HG03097 (cell line): ENCODE data around the gene POLQ.
"Not testable (repeated sequence)": the region's sequence is repeated elsewhere in the genome, so short reads cannot be mapped to it uniquely, and the experiment has no call there.

Experiments used
- ATAC-seq: cut with Tn5 transposase; IDR thresholded peaks from one replicate; pipeline ENCODE4 v1.9.1; 2021; ENCODE audit not compliant: unreplicated experiment, low FRiP score

The POLQ gene

DNA sequence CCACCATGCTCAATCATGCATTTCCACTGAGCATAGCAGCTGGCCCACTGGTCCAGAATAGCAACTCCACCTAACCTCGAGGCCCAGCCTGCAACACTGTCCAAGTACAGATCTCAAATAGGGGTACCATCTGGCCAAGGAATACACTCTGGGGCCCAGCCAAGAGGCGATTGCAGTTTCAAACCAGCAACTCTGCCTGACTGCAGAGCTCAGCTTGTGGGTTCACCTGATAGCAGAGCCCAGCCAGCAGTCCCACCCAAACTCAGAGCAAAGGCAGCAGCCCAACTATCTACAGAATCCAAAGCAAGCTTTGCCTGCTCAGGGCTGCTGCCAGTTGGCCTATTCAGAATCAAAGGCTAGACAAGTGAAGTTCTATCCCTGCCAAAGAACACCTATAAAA, 30.5 kb downstream of the POLQ start:
- ATAC-seq, result no peak

DNA sequence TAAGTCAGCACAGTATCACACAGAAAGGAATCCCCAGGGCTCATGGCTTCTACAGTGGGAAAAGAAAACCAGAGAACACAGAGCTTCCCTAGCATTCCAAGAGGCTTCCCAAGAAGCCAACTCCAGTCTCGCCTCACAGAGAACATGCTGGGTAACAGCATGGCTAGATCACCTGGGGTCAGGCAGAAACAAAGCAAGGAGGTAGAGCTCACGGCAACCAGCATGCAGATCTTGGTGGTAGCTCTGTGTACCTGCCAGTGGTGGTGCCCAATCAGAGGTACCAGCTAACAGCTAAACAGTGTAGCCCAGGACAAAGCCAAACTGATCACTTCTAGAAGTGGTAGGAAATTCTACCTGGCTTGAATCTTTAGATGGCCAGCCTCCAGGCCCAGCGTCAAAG, 31.3 kb downstream of the POLQ start:
- no peak for ATAC-seq

DNA sequence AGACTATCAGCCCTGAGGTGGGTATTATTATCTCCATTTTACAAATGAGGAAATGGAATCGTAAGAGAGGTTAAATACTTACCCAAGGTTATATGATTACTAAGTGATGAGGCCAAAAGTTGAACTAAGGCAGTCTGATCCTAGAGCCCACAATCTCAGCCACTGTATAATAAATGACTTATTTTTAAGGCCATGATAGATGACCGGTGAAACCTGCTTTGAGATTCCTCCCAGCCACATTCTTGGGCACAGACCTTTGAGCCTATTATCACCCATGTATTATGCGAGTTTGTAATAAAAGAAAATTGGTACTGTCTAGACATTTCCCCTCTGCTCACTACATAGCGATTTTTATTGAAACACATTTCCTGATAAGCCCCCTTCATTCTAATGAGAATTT, 37.4 kb downstream of the POLQ start:
- no peak for ATAC-seq

DNA sequence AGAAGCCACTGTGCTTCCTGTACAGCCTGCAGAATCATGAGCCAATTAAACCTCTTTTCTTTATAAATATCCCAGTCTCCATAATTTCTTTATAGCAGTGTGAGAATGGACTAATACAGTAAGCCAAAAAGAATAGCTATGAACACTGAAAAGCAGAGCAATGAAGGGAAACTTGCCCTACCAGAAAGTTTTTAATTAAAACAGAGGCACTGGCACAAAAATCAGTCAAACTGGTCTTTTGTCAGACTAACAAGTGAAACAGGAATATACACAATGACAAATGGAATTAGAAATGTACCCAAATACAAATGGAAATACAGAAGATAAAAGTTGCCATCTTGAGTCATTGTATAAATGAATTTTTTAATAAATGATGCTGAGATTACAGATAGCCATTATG, 40.5 kb downstream of the POLQ start:
- ATAC-seq, result no peak

DNA sequence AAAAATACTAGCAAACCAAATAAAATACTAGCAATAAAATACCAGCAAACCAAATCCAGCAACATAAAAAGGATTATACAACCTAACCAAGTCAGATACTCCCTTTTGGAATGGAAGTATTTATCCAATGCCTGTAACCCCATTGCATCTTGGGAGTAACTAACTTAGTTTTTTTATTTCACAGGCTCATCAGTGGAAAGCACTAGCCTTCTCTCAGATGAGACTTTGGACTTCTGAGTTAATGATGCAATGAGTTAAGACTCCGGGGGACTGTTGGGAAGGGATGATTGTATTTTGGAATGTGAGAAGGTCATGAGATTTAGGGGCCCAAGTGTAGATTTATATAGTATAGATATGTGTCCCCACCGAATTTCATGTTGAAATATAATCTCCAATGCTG, 41.2 kb downstream of the POLQ start:
- ATAC-seq, result no peak

DNA sequence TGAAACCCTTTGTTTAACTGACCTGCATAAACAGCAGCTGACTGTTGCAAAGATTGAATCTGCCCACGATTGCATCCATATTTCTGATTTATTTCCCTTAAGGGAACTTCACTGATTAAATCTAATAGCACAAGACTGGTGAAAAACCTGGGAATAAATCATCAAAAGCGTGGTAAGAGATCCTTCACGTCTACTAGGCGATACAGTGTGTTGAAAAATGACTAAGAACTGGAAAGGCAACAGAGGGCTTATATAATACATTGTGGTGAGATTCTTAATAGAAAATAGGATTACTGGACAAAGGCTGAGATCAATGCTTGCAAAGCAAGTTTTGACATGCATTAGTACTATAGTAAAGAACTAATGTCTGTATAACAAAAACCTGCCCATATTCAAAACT, 49.0 kb downstream of the POLQ start:
- ATAC-seq, result no peak

DNA sequence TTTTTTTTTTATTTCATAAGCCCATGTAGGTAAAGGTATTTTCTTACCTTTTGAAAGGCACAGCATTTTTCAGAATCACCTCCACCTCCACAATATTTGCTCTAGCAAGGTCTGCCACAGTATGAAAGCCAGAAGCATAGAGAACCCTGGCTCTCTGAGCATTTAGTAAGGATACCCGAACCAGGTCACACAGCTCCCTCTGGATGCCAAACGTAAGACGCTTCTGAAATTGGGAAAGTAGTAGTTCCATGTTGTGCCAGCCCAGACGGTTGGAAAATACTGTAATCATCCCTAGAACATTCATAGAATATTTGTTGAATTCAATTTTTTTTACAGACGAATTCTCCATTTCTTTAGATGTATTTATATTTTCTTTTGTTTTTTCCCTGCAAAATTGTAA, 52.4 kb downstream of the POLQ start:
- ATAC-seq, result no peak

DNA sequence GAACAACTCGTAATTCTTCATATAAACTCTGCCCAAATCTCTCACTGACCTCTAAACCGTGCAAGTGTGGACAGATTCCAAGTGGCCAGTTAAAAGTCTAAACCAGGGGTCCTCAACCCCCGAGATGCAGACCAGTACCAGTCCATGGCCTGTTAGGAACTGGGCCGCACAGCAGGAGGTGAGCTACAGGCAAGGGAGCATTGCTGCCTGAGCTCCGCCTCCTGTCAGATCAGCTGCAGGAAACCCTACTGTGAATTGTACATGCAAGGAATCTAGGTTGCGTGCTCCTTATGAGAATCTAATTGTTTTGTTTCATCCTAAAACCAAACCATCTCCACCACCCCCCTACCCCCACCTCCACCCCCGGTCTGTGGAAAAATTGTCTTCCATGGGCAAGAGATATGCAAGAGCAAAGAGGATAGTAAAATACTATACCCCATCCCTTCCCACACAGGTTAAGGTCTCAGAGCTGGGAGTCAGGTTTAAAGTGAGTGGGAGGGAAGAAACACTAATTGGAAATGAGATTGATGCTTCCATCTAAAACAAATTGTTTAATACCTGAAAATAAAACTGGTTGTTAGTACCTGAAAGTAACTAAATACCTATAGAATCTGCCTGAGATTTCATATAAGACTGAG, 54.0 kb downstream of the POLQ start:
- ATAC-seq, result no peak

DNA sequence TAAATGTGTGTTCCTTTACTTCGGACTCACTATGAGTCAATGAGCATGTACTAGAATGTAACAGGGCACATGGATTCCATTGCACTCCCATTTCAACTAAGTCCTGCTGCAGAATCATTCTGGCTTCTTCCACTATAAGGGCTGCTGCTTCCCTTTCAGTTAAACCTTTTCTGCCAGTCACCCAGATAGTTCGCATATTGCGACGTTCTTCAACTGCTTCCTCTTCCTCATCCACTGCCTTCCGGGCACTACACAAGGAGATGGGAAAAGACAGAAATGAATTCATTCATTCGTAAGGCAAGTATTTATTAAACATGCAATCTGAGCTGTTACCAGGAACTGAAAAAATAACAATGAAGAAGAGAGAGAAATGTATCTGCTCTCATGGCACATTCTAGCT, 55.6 kb downstream of the POLQ start:
- no peak for ATAC-seq

DNA sequence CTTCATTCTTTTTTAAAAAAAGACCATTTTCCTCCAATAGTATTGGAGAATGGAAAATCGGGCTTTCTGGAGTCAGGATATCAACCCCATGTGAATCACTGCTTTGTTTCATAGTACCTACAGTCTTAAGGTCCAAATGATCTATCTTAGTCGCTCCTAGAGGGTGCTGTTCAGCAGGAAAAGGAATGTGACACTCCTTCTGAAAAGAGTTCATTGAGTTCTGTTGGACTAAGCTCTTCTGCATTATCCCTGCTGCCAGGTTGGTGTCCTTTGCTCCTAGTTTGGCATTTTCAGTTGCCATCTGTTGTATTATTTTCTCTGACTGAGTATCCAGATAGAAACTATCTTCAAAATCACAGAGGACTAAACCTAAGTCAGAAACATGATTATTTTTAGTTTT, 57.2 kb downstream of the POLQ start:
- no peak for ATAC-seq

DNA sequence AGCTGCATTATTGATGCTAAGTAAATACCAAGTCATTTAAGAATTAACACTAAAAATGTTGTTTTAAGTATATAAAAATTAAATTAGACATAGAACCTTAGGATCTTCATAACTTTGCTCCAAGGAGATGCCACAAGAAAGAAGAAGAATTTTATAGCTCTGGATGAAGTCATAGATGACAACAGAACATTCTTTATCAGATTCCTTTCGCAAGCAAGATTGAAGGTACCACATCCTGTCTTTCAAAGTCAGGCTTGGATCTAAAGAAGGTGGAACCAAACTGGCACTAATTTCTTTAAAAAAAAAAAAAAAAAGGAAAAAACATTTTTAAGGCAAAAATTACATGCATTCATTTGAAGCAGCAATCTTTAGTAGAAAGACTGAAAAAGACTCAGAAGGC, 62.5 kb downstream of the POLQ start:
- ATAC-seq, result no peak

DNA sequence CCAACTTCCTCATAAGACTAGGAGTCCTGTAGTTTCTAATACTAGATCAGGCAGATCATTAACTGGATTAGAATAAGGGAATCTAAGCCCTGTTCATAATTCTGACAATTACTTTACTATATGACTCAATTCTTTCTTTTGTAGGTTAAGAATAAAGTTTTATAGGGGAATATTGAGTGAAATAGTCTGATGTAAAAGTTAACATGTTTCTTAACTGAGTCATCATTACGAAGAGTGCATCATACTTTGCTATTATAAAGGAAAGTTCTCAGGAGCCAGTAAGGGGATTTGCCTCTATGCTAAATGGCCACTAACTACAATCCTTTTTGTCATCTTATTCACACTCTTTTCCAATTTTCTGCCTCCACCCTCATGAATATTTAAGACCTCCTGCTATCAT, 63.1 kb downstream of the POLQ start:
- ATAC-seq, result no peak

DNA sequence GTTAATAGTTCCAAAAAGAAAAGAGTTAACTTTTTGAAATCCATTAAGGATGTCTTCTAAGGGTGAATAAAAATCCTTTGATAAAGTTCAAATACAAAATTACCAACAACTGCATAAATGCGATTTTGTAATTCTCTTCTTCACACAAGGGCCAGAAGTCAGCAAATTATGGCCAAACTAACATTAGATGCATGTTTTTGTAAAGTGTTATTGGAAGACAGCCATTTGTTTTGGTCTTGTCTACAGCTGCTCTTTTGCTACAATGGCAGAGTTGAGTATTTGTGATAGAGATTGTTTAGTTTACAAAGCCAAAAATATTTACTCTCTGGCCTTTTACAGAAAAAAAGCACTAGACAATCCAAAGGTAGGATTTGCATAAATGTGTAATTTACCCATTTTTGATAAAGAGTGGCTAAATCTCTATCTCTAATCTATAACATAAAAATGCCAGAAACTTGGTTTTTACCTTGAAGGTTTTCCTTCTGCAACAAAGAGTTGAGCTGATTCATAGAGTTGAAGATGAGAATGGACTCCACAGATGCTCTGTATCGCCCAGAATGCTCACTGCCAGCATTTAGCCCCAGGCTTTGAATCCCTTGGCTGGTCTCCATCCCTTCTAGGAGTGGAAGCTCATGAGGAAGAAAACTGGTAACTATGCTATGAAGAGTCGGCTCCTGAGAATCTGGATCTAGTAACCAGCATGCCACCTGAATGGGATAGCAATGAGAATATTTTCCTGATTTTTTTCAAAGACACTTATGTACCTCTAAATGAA, 64.5 kb downstream of the POLQ start:
- no peak for ATAC-seq

DNA sequence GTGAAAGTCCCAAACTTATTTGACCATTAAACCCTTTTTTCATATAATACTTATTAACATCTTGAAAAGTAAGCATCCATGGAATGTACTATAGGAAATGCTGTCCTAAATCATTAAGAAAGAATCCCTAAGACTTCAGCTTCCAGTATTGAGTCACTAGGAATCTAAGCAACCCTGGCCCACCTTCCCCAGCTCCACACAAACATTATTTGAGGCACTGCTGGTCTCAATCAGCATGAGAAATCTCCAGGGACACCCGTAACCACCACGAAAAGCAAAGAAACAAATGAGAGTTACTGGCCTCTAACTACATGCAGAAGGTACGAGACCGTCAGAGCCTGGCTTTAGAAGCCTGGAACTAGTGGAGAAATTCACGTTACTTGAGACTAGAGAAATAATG, 68.2 kb downstream of the POLQ start:
- no peak for ATAC-seq

DNA sequence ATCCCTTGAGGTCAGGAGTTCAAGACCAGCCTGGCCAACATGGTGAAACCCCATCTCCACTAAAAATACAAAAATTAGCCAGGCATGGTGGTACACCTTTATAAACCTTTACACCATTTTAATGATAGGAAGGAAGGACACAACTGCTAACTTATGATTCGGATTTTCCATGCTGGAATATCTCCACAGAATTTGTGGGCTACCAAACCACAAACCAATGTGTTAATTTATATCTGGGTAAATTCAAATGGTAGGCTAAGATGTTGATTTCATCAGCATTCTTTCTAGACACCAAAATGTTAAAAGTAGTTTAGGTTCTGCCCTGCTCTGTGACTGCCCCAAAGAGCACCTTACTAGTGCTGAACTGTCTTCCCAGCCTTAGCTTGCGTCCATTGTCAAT, 72.8 kb downstream of the POLQ start:
- no peak for ATAC-seq

DNA sequence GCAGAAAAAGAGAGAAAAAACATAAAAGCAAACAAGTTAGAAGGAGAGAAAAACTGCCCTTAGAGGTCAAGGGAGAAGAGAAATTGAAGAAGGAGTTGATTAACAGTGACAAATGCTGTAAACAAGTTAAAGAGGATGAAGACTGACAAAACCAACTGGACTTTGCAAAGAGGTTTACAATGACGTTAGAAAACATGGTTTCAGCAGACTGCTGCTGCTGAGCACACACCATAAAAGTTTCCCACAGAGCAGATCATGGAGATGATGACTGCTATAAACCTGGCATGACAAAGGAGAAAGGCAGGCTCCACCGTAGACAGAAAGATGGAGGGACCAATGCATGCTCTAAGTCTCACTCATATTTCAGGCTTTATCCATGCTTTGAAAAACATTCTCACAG, 78.7 kb downstream of the POLQ start:
- ATAC-seq, result no peak

DNA sequence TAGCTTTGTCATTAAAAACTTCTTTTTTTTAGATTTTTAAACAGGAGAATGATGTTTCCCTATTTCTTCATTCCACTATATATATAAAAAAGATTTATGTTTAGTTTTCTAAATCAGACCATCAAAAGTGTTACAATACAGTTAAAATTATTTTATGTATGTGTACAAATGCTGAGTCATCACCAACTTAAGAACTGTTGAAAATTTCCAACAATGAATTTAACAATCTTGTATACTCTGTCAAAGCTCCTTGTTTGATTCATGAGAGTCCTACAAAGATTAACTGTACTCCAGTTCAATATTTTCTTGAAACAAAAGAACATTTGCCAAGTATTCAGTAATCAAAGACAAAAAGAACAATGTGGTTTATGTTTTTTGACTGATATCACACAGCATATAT, 82.0 kb downstream of the POLQ start:
- ATAC-seq, result no peak

DNA sequence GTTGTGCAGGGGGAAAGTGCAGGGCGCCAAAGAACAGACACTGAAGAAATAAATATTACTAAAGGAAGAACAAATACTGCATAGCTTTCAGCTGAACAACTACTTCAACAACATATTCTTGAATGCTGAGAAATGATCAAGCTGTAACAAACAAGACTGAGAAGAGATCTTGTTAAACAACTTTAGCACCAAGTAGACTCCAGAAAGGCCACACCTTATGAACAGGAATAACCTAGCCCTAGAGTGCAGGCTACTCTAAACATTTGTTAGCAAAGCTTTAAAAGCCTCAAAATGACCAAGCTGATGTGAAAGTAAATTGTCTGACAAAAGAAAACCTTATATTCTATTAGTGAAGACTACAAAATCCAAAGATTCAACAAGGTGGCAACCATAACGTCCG, 83.2 kb downstream of the POLQ start:
- ATAC-seq, result no peak

DNA sequence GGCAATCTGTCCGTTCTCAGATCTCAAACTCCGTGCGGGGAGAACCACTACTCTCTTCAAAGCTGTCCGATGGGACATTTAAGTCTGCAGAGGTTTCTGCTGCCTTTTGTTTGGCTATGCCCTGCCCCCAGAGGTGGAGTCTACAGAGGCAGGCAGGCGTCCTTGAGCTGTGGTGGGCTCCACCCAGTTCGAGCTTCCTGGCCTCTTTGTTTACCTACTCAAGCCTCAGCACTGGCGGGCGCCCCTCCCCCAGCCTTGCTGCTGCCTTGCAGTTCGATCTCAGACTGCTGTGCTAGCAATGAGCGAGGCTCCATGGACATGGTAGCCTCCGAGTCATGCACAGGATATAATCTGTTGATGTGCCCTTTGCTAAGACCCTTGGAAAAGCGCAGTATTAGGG, 94.0 kb downstream of the POLQ start:
- ATAC-seq, result not testable (repeated sequence)

DNA sequence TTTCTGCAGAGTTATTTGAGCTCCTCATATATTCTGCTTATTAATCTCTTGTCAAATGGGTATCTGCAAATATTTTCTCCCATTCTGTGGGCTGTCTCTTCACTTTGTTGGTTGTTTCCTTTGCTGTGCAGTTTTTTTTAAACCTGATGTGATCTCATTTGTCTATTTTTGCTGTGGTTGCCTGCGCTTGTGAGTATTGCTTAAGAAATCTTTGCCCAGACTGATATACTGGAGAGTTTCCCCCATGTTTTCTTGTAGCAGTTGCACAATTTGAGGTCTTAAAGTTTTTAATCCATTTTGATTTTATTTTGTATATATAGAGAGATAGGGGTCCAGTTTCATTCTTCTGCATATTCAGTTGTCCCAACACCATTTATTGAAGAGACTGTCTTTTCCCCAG, 102.3 kb downstream of the POLQ start:
- no peak for ATAC-seq

DNA sequence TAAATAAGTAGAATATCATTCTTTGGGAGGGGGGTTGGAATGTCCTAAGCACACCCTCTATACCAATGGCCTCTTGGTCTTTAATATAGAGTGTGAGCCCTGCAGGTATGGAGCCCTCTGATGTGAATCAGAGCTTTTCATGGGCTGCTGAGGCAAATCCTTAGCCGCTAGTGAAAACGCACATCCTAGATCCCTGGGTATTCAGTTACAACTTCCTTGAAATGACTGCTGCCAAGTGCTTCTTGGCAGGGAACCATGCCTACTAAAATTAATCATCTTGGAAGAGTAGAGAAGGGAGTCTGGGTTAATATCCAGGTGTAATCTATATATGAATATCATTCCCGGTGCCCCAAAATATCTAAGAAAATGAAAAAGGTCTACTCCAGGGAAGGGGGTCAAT, 109.1 kb downstream of the POLQ start:
- no peak for ATAC-seq

DNA sequence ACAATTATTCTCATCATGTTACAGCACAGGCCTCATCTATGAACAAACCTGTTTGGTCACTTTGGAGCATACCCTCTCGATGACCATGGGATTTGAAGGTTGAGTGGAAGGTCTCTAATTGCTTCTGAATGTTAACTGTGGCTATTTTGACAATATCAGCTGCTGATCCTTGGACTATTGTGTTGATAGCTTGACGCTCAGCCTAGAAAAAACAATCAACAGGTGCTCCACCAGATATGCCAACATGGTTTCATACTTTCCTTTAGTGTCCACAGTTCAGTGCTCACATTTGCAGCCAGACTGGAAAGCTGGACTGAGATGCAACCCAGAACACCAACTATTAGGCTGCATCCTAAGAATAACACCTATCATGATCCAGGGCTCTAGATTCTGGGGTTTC, 109.7 kb downstream of the POLQ start:
- no peak for ATAC-seq
